ENCODE measurements around the gene EXOSC7.
"Not testable (repeated sequence)": the region's sequence is repeated elsewhere in the genome, so short reads cannot be mapped to it uniquely, and the experiment has no call there.

EXOSC7 gene

GRCh38 chr3:44962621-44963393 lies 13.2 kb upstream of the EXOSC7 start:
- no peak for DNase-seq (ENCODE audit: low read depth in 2 of 2)

DNA sequence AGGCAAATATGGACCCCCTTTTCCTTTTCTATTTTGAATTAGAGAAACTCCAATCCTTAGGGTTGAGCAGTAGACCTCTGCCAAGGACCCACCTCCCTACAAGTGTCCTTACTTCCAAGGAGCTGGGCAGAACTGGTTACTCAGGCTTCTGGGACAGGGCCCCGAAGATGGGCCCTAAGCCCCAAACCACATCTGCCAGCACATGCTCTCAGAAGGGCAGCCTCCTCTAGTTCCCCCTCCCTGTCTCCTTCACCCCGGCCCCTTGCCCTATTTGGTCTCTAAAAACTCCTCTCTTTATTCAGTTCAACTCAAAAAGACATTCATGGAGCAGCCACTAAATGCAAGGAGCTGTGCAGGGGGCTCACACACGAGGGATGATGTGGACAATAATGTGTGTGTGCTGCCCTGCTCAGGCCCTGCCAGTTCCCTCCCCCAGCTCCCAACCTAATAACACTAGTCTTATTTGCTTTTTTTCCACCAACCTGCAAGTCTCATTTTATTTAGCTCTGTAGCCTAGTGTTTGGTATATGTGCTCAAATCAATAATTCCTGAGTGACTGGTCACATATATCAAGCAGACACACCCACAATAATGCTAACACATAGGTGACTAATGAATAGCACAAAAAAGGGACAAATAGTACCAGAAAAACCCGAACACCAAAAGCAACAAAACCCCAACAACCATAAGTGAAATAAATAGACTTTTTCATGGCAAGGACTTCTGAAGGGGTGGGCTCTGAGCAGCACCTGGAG lies 12.3 kb upstream of the EXOSC7 start:
- no peak for DNase-seq (ENCODE audit: low read depth in 2 of 2)

- DNase-seq (ENCODE audit: low read depth in 2 of 2), result no peak
Measured at GRCh38 chr3:44965165-44965564, 10.9 kb upstream of the EXOSC7 start.

DNA sequence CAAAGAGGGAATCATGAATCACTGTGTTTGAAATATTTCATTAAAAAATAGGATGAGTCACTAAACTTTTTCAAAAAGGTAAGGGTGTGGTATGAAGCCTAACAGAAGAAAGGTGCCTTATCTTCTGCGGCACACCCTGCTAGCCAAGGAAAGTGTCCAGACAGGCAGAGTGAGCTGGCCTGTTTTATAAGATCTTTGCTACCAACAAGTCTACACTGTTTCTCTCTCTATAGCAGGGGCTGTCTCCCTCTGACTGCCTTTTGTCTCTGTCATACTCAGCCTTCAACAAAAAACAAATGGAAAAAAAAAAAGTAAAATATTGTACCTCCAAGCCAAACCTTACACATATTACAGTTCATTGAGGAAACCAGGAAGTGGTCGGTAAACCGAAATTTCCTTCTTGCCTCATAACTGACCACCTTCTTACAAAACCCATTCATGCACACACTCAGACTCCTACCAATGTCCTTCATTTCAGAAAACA lies 9.2 kb upstream of the EXOSC7 start:
- DNase-seq (ENCODE audit: low read depth in 2 of 2), result no peak

DNA sequence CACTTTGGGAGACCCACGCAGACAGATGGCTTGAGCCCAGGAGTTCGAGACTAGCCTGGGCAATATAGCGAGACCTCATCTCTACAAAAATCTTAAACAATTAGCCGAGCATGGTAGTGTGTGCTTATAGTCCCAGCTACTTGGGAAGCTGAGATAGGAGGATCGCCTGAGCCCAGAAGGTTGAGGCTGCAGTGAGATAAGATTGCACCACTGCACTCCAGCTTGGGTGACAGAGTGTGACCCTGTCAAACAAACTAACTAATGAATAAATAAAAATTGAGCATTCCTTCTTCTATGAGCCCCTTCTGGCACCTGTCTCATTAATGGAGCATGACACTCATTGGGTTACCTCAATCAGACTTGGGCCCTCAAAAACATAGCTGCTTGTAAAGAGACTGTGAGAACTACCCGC lies 7.6 kb upstream of the EXOSC7 start:
- no peak for DNase-seq (ENCODE audit: low read depth in 2 of 2)

GRCh38 chr3:44969154-44969827 lies 6.8 kb upstream of the EXOSC7 start:
- DNase-seq (ENCODE audit: low read depth in 2 of 2), result no peak

GRCh38 chr3:44969828-44970179 lies 6.2 kb upstream of the EXOSC7 start:
- DNase-seq (ENCODE audit: low read depth in 2 of 2), result no peak

DNA sequence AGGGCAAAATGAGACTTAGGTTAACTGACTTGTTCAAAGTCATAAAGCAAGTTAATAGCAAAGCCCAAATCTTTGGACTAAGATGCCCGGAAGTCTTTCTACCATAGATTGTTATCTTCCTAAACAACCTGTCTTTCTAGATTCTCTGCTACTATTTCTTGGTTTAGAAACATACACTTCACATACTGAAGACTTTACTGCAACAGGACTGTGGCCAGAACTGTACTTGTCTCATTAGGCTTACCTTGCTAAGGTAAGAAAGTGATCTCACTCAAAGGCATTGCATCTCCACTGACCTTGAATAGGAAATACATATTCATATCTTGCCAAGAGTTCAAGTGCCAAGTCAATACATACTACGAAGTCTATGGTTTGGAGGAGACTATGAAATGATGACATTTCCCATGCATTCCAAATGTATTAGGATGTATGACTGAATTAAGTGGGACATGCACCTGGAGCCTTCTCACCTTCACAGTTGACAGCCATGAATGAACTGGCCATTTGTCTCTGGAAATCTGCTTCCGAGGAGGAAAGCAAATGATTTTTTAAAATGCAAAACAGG lies 5.0 kb upstream of the EXOSC7 start:
- no peak for DNase-seq (ENCODE audit: low read depth in 2 of 2)

DNA sequence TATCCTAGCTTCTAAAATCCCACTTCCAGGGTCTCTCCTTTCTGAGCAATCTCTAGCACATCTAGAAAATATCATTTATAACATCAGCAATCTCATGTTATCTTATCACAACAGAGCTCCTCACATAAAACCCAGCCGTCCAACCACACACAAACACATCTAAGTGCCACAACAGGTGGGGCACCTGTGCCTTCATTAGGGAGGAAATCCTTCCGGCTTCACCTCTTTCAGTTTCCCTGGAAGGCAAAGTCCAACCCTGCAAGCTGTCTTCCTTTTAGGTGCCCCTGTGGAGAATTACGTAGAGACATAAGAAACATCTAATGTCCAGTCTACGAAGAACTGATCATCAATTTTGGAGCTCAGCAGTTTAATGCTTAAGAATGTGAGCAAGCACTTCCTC lies 1.6 kb upstream of the EXOSC7 start:
- DNase-seq (ENCODE audit: low read depth in 2 of 2), result no peak

- DNase-seq (ENCODE audit: low read depth in 2 of 2), result no peak
Measured at GRCh38 chr3:44981220-44981619, 5.2 kb downstream of the EXOSC7 start.

DNA sequence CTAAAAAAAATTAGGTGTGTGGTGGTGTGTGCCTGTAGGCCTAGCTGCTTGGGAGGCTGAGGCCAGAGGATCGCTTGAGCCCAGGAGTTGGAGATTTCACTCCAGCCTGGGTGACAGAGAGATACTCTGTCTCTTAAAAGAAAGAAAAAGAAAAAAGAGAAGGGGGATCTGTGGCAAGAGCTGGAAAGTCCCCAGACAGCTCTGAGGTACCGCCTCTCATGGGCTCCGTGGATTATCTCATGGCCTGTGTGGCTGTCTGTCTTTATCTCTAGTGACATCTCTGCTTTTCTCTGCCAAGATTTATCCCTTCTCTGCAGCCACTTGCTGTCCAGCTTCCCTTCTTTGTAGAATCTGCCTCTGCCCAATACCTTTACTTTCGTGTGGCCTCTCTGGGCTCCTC lies 5.7 kb downstream of the EXOSC7 start:
- DNase-seq (ENCODE audit: low read depth in 2 of 2), result no peak

DNA sequence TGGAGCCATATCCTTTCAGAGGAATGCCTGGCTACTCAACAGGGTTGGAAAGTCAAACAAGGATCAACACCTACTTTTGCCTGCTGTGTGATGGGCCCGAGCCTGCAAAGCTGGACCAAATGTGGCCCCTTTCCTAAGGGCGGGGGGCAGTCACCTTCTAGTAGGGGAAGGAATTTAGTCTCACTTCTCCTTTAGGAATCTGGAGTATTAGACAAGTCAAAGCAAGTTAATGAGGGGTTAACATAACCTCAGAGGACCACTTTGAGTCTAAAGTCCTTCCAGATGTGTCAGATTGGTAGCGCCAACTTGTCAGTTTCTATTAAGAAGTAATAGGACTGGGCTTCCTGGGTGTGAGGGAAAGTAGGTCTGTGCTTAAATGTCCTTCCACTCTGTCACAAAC lies 6.8 kb downstream of the EXOSC7 start:
- no peak for DNase-seq (ENCODE audit: low read depth in 2 of 2)

- DNase-seq (ENCODE audit: low read depth in 2 of 2), result no peak
Measured at GRCh38 chr3:44983484-44983941, 7.5 kb downstream of the EXOSC7 start.

DNA sequence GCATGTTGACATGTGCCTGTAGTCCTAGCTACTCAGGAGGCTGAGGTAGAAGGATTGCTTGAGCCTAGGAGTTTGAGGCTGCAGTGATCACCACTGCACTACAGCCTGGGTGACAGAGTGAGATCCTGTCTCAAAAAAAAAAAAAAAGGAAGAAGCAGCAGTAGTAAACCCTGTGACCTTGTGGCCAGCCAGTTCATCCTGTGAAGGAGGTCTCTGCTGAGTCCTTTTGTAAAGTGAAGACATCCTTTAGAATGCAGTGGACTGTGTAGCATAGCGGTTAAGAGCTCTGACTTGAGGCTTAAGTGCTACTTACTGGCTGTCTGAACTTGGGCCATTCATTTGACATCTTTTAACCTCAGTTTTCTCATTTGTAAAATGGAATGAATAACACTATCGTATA lies 8.3 kb downstream of the EXOSC7 start:
- no peak for DNase-seq (ENCODE audit: low read depth in 2 of 2)

DNA sequence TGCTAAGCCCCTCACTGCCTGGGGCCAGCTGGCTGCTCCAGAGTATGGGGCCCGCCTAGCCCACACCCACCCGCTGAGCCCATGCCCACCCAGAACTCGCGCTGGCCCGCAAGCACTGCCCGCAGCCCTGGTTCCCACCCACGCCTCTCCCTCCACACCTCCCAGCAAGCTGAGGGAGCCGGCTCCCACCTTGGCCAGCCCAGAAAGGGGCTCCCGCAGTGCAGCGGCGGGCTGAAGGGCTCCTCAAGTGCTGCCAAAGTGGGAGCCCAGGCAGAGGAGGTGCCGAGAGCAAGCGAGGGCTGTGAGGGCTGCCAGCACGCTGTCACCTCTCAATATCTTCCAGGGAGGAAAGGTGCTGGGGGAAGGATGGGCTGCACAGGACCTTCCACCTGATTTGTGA lies 10.3 kb downstream of the EXOSC7 start:
- not testable (repeated sequence) for DNase-seq (ENCODE audit: low read depth in 2 of 2)

DNA sequence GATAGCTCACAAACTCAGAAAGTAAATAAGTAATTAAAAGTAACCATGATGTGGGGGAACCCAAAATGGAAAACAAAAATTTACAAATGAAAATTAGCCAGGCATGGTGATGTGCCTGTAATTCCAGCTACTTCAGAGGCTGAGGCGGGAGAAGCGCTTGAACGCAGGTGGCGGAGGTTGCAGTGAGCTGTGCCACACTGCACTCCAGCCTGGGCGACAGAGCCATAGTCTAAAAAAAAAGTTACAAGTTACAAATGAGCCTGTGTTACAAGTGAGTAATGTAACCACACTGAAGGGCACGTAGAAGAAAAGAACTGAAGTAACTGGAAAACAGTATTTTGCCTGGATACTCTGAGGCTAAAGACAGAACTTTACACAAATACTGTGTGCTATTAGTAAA lies 11.3 kb downstream of the EXOSC7 start:
- DNase-seq (ENCODE audit: low read depth in 2 of 2), result no peak

GRCh38 chr3:44988073-44988472 lies 12.0 kb downstream of the EXOSC7 start:
- DNase-seq (ENCODE audit: low read depth in 2 of 2), result no peak

- DNase-seq (ENCODE audit: low read depth in 2 of 2), result no peak
Measured at GRCh38 chr3:44989141-44989540, 13.1 kb downstream of the EXOSC7 start.

DNA sequence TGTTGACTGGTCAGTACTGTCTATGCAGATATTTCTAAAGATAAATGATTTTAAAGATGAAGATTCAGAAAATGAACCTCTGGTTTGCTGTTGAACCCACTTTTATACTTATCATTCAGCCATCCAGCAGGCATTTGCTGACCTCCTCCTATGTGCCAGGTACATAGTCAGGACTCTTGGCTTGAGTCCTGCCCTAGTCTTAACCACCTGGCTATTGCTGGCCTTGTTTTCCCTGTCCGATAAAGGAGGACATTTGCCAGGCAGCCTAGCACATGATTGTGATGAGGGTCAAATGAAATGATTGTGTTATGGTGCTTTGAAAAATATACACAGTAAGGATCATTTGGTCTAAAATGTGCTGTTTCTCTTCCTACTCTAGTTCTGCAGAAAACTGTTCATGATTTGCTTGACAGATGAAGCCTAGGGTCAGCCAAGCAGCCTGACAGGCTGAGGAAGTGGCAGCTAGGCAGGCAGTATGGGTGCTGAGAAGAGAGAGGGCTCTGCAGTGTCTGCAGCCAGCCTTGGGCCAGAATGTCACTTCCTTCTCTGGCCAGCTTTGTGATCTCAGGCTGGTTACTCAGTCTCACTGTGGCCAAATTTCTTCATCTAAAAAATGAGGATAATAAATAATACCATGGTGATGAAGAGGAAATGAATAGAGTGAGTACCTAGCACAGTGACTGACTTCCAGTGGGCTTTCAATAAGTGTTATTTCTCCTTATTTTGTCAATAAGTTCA lies 13.8 kb downstream of the EXOSC7 start:
- DNase-seq (ENCODE audit: low read depth in 2 of 2), result no peak

- no peak for DNase-seq (ENCODE audit: low read depth in 2 of 2)
Measured at GRCh38 chr3:44991326-44991725, 15.3 kb downstream of the EXOSC7 start.

Measured in stimulated activated CD4-positive, alpha-beta T cell treated with anti-CD3 and anti-CD28 coated beads, Interleukin-12 subunit alpha, Interleukin-12 subunit beta, amount 100 ng/mL, for 24 hours (primary cell).